ENCODE data around the gene BMS1.
"Not testable (repeated sequence)": the region's sequence is repeated elsewhere in the genome, so short reads cannot be mapped to it uniquely, and the experiment has no call there.

BMS1 gene

DNA sequence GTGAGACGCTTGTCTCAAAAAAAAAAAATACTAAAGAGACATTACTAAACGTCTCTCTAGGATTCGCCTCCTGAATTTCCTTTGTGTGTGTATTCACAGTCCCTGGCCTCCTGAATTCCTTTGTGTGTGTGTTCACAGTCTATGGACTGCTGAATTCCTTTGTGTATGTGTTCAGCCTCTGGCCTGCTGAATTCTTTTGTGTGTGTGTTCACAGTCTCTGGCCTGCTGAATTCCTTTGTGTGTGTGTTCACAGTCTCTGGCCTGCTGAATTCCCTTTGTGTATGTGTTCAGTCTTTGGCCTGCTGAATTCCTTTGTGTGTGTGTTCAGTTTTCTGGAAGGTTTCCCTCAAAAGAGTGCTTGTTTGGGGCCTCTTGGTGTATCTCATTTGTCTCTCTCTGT lies 8.2 kb downstream of the BMS1 start:
- no peak for DNase-seq (ENCODE audit: low spot score)
- TF ChIP-seq, protein P1, sequence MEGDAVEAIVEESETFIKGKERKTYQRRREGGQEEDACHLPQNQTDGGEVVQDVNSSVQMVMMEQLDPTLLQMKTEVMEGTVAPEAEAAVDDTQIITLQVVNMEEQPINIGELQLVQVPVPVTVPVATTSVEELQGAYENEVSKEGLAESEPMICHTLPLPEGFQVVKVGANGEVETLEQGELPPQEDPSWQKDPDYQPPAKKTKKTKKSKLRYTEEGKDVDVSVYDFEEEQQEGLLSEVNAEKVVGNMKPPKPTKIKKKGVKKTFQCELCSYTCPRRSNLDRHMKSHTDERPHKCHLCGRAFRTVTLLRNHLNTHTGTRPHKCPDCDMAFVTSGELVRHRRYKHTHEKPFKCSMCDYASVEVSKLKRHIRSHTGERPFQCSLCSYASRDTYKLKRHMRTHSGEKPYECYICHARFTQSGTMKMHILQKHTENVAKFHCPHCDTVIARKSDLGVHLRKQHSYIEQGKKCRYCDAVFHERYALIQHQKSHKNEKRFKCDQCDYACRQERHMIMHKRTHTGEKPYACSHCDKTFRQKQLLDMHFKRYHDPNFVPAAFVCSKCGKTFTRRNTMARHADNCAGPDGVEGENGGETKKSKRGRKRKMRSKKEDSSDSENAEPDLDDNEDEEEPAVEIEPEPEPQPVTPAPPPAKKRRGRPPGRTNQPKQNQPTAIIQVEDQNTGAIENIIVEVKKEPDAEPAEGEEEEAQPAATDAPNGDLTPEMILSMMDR (IDR thresholded peaks at IDR 0.05; ENCODE audit: extremely low read depth, insufficient read depth, missing control alignments) = no peak
- in situ Hi-C loops (cut with MboI; ENCODE audit: low pct_unique_long_range_greater_than_20kb, low sequenced_read_pairs, unreplicated experiment) = no loop called here

DNA sequence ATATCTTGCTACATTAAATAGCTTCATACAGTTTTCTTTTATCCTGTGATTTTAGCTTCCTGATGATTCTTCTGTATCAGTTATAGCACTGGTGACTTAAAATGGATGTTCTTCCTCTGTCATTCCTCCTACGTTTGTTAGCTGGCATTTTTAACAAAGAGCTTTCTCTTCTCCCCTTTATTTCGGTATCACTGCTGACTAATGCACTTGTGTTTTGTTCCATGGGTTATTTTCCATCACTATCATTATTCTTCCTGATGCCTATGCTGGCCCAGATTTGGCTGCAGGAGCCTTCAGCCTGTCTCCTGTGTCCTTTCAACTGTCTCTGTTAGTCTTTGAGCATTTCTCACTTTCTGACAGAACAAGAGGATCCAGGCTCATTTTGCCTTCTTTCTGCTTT lies 13.1 kb downstream of the BMS1 start:
- no peak for DNase-seq (ENCODE audit: low spot score)
- in situ Hi-C loops (cut with MboI; ENCODE audit: low pct_unique_long_range_greater_than_20kb, low sequenced_read_pairs, unreplicated experiment) = no loop called here
- TF ChIP-seq, protein P1 (IDR thresholded peaks at IDR 0.05; ENCODE audit: extremely low read depth, insufficient read depth, missing control alignments) = no peak

DNA sequence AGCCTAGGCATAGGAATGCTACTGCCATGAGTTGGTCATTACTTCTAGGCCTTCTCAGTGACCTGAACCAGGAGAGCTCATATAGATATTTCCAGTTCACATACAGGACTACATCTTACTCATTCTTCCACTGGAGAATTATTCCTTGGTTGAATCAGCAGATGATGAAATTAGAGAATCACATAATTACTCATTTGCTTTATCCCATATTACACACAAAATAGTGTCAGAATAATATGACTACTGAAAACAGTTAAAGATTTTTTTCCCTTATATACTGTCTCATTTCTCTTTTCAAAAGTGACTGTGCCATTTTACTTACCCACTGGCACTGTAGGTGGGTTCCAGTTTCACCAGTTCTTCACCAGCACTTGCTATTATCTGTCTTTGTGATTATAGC lies 18.5 kb downstream of the BMS1 start:
- no peak for DNase-seq (ENCODE audit: low spot score)
- in situ Hi-C loops (cut with MboI; ENCODE audit: low pct_unique_long_range_greater_than_20kb, low sequenced_read_pairs, unreplicated experiment) = no loop called here
- TF ChIP-seq, protein P1 (IDR thresholded peaks at IDR 0.05; ENCODE audit: extremely low read depth, insufficient read depth, missing control alignments) = no peak

DNA sequence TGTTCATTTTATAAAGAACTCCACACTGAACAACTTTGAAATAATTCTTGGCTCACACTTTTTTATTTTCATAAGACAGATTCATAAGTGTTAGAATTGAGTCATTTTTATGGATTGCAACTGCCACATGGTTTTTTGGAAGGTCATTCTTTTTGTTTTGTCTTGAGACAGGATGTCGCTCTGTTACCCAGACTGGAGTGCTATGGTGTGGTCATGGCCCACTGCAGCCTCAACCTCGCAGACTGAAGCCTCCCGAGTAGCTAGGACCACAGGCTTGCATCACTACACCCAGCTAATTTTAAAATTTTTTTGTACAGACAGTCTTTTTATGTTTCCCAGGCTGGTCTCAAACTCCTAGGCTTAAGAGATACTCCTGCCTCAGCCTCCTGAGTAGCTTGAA lies 20.3 kb downstream of the BMS1 start:
- TF ChIP-seq, protein P1 (IDR thresholded peaks at IDR 0.05; ENCODE audit: extremely low read depth, insufficient read depth, missing control alignments) = no peak
- no peak for DNase-seq (ENCODE audit: low spot score)
- in situ Hi-C loops (cut with MboI; ENCODE audit: low pct_unique_long_range_greater_than_20kb, low sequenced_read_pairs, unreplicated experiment) = no loop called here

DNA sequence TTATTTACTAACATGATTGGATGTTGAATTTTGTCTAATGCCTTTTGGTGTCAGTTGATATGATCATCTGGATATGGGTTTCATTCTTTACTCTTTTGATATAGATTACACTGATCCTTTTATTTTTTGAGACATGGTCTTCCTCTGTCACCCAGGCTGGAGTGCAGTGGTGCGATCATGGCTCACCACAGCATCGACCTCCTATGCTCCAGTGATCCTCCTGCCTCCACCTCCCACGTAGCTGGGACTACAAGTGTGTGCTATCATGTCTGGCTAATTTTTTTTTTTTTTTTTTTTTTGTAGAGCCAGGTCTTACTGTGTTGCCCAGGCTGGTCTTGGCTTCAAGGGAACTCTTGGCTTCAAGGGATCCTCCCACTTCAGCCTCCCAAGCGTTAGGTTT lies 27.1 kb downstream of the BMS1 start:
- in situ Hi-C loops (cut with MboI; ENCODE audit: low pct_unique_long_range_greater_than_20kb, low sequenced_read_pairs, unreplicated experiment) = no loop called here
- no peak for DNase-seq (ENCODE audit: low spot score)
- TF ChIP-seq, protein P1 (IDR thresholded peaks at IDR 0.05; ENCODE audit: extremely low read depth, insufficient read depth, missing control alignments) = no peak

DNA sequence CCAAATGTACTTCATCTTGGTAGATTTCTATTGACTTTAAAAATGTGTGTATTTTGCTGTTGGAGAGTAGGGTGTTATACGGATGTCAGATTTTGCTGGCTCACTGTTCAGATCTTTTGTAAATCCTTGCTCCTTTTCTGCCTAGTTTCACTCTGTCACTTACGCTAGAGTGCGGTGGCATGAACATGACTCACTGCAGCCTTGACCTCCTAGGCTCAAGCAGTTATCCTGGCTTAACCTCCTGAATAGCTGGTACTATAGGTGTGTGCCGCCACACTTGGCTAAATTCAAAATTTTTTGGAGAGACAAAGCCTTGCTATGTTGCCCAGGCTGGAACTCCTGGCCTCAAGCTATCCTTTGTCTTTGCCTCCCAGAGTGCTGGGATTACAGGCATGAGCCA lies 29.4 kb downstream of the BMS1 start:
- no peak for DNase-seq (ENCODE audit: low spot score)
- TF ChIP-seq, protein P1 (IDR thresholded peaks at IDR 0.05; ENCODE audit: extremely low read depth, insufficient read depth, missing control alignments) = no peak
- in situ Hi-C loops (cut with MboI; ENCODE audit: low pct_unique_long_range_greater_than_20kb, low sequenced_read_pairs, unreplicated experiment) = no loop called here

DNA sequence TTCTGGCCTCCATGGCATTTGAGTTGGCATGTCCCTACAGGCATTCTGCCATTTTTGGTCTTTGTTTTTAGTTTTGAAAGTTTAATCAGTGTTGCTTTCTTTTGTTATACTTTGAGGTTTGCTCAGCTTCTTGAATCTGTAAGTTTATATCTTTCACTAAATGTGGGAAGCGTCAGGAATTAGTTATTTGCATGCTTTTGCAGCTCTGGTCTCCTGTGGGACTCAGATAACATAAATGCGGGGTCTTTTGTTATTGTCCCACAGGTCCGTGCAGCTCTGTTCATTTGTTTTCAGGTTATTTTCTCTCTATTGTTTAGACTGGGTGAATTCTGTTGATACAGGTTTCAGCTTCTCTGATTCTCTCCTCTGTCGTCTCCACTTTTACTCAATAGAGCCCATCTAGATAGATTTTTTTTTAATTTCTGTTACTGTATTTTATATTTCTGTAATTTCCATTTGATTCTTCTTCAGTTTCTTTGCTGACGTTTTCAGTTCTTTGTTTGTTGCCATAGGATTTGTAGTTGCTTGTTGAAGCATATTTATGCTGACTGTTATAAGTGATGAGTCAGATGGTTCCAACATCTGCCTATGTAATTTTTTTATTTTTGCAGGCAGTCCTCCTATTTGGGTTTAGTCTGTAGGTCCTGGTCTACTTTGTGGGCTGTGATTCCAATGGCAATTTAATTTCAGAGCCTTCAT lies 31.5 kb downstream of the BMS1 start:
- DNase-seq (ENCODE audit: low spot score); in situ Hi-C loops (cut with MboI; ENCODE audit: low pct_unique_long_range_greater_than_20kb, low sequenced_read_pairs, unreplicated experiment): not testable (repeated sequence)

DNA sequence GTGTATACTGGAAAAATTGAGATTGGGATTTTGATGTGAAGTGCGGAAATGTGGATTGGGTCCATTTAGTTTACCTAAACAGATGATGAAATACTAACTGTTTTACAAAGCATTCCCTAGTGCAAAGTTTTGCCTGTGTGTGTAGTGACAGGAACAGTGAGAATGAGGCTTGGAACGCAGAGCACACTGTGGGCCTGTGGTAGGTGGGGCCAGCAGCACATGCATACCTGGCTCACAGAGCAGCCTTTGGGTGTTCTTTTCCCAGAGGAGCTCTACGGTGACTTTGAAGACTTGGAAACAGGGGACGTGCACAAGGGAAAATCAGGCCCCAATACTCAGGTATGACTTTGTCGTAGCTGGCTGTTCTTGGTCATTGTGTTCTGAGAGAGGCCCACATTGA lies 33.7 kb downstream of the BMS1 start:
- in situ Hi-C loops (cut with MboI; ENCODE audit: low pct_unique_long_range_greater_than_20kb, low sequenced_read_pairs, unreplicated experiment); DNase-seq (ENCODE audit: low spot score): not testable (repeated sequence)

All from GM13977 (cell line).